ENCODE data around the gene COL8A2. TPM values are rescaled to one million over a fixed set of nuclear protein-coding genes. Genes with fewer than 3 reads are reported as not detected.
"Not testable (repeated sequence)": the region's sequence is repeated elsewhere in the genome, so short reads cannot be mapped to it uniquely, and the experiment has no call there.

Gene COL8A2
- total RNA-seq, 1 experiment from 2014 or later, result 1.2 TPM

- TF ChIP-seq SIN3A (IDR thresholded peaks at IDR 0.05; ENCODE audit: borderline replicate concordance, insufficient read depth, low read depth, low read length), result no peak
- no peak for TF ChIP-seq POLR2AphosphoS5 (IDR thresholded peaks at IDR 0.05; ENCODE audit: low read depth, low read length)
- TF ChIP-seq, protein P1, sequence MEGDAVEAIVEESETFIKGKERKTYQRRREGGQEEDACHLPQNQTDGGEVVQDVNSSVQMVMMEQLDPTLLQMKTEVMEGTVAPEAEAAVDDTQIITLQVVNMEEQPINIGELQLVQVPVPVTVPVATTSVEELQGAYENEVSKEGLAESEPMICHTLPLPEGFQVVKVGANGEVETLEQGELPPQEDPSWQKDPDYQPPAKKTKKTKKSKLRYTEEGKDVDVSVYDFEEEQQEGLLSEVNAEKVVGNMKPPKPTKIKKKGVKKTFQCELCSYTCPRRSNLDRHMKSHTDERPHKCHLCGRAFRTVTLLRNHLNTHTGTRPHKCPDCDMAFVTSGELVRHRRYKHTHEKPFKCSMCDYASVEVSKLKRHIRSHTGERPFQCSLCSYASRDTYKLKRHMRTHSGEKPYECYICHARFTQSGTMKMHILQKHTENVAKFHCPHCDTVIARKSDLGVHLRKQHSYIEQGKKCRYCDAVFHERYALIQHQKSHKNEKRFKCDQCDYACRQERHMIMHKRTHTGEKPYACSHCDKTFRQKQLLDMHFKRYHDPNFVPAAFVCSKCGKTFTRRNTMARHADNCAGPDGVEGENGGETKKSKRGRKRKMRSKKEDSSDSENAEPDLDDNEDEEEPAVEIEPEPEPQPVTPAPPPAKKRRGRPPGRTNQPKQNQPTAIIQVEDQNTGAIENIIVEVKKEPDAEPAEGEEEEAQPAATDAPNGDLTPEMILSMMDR (IDR thresholded peaks at IDR 0.05), result no peak
- TF ChIP-seq, protein P2, sequence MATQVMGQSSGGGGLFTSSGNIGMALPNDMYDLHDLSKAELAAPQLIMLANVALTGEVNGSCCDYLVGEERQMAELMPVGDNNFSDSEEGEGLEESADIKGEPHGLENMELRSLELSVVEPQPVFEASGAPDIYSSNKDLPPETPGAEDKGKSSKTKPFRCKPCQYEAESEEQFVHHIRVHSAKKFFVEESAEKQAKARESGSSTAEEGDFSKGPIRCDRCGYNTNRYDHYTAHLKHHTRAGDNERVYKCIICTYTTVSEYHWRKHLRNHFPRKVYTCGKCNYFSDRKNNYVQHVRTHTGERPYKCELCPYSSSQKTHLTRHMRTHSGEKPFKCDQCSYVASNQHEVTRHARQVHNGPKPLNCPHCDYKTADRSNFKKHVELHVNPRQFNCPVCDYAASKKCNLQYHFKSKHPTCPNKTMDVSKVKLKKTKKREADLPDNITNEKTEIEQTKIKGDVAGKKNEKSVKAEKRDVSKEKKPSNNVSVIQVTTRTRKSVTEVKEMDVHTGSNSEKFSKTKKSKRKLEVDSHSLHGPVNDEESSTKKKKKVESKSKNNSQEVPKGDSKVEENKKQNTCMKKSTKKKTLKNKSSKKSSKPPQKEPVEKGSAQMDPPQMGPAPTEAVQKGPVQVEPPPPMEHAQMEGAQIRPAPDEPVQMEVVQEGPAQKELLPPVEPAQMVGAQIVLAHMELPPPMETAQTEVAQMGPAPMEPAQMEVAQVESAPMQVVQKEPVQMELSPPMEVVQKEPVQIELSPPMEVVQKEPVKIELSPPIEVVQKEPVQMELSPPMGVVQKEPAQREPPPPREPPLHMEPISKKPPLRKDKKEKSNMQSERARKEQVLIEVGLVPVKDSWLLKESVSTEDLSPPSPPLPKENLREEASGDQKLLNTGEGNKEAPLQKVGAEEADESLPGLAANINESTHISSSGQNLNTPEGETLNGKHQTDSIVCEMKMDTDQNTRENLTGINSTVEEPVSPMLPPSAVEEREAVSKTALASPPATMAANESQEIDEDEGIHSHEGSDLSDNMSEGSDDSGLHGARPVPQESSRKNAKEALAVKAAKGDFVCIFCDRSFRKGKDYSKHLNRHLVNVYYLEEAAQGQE (IDR thresholded peaks at IDR 0.05; ENCODE audit: insufficient read depth in 1 of 2, low read depth in 2 of 2, low read length in 1 of 2), result no peak
- no peak for TF ChIP-seq TCF7L2 (IDR thresholded peaks at IDR 0.05; ENCODE audit: low read depth, low read length)
These were observed 35.4 kb upstream of the COL8A2 start for GRCh38 chr1:36160388-36160948.

DNA sequence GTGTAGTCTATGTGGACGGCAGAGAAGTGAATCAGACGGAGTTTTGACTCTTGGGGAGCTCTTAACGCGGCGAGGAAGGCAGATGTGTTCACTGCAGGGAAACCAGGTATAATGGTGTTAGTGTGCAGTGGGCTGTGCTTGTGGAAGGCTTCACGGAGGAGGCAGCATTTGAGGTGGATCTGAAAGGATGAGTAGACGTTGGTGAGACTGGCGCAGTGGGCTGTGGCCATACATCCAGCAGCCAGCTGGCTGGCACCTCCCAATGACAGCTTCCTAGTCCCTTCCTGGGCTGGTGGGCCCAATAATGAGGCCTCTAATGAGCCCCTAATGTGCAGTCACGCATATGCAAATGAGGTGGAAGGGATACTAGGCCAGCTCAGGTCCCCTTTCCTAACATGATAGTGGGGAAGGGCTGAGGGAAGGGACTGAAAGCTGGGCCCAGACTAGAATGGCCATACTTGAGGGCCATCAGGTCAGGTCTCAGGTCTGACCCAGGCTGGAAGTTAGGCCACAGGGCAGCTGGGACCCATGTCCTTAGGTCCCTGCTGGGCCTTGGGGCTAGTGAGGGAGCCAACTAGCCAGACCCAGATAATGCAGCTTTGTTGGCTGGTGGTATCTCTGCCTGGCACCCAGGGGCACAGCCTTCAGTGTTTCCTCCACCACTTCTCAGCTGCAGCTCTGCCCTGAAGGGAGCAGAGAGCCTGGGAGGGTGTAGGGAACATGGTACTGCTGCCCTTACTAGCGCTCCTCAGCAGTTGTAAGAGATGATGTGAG is 34.8 kb upstream of the COL8A2 start:
- Histone ChIP-seq H3K36me3 (ENCODE audit: control insufficient read depth, insufficient read depth, low read length) (peaks cover 2% of the 10 kb centered on the region), H3K27me3 (ENCODE audit: control insufficient read depth, insufficient read depth, low read length) (no peaks in the 10 kb centered on the region), H3K4me3 (ENCODE audit: low read depth in 2 of 2, low read length in 2 of 2) (no peak overlapping the region; a peak in 1 of 4 replicates), H3K9me3 (ENCODE audit: control insufficient read depth, insufficient read depth, low read depth, low read length) (no peaks in the 10 kb centered on the region), H3K4me1 (ENCODE audit: control insufficient read depth, insufficient read depth, low read length) (peaks cover 53% of the 10 kb centered on the region), H3K27ac (ENCODE audit: low read length) (peak overlapping the region; percentile 81)
- CTCF ChIA-PET, result interaction anchor here (0.6 kb wide), 1 partner anchor 10 kb away, joined by 4 read pairs; the partner anchor contains the start of gene TRAPPC3
- POLR2A ChIA-PET, result no interaction called here
- TF ChIP-seq POLR2AphosphoS5 (IDR thresholded peaks at IDR 0.05; ENCODE audit: low read depth, low read length), result no peak; the same call in 1 of the 2 replicates
- TF ChIP-seq, protein P2 (IDR thresholded peaks at IDR 0.05; ENCODE audit: insufficient read depth in 1 of 2, low read depth in 2 of 2, low read length in 1 of 2), result no peak
- BruUV-seq (replicated peaks), result no TSS peak
- in situ Hi-C loops (cut with HindIII; ENCODE audit: low pct_unique_long_range_greater_than_20kb, low sequenced_read_pairs) (no loop called here), intact Hi-C loops (cut with micrococcal nuclease; ENCODE audit: unreplicated experiment) (no loop called here)
- no peak for ATAC-seq
- no peak for DNase-seq (ENCODE audit: low read depth, low spot score)

More at GRCh38 chr1:36160388-36160948, 35.4 kb upstream of the COL8A2 start:
- H3K27me3 ChIP-seq (ENCODE audit: control insufficient read depth, insufficient read depth, low read length), result no peaks in the 10 kb centered on the region
- no peaks in the 10 kb centered on the region for H3K9me3 ChIP-seq (ENCODE audit: control insufficient read depth, insufficient read depth, low read depth, low read length)
- in situ Hi-C loops (cut with HindIII; ENCODE audit: low pct_unique_long_range_greater_than_20kb, low sequenced_read_pairs), result no loop called here
- peaks cover 48% of the 10 kb centered on the region for H3K4me1 ChIP-seq (ENCODE audit: control insufficient read depth, insufficient read depth, low read length)
- H3K27ac ChIP-seq (ENCODE audit: low read length), result peak overlapping the region; percentile 81
- H3K36me3 ChIP-seq (ENCODE audit: control insufficient read depth, insufficient read depth, low read length), result peaks cover 2% of the 10 kb centered on the region
- no peak for ATAC-seq
- ChIA-PET POLR2A (interaction anchor here (0.6 kb wide), 1 partner anchor 34 kb away, joined by 7 read pairs; no protein-coding TSS in a partner anchor), CTCF (interaction anchor here (0.6 to 1.1 kb wide), 6 partner anchors 9 to 125 kb away, joined by 3 to 4 read pairs (median 4); partner anchors contain the start of genes THRAP3 and TRAPPC3)
- H3K4me3 ChIP-seq (ENCODE audit: low read depth in 2 of 2, low read length in 2 of 2), result peak overlapping the region; percentile 24 to 48; a peak in 3 of 4 replicates
- BruUV-seq (replicated peaks), result no TSS peak
- DNase-seq (ENCODE audit: low read depth, low spot score), result no peak
- intact Hi-C loops (cut with micrococcal nuclease; ENCODE audit: unreplicated experiment), result no loop called here

DNA sequence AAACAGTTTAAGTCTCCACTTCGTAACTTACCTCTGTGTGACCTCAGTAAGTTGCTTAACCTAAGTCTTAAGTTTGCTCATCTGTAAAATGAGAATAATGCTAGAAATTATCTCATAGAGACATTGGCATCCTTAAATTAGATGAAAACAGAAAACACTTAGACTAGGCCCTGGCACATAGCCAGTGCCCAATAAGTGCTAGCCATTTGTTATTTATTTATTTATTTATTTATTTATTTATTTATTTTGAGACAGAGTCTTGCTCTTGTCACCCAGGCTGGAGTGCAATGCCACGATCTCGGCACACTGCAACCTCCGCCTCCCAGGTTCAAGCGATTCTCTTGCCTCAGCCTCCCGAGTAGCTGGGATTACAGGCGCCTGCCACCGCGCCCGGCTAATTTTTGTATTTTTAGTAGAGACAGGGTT is 33.8 kb upstream of the COL8A2 start:
- H3K9me3 ChIP-seq (ENCODE audit: control insufficient read depth, insufficient read depth, low read depth, low read length); BruUV-seq (replicated peaks); H3K36me3 ChIP-seq (ENCODE audit: control insufficient read depth, insufficient read depth, low read length); intact Hi-C loops (cut with micrococcal nuclease; ENCODE audit: unreplicated experiment); H3K27me3 ChIP-seq (ENCODE audit: control insufficient read depth, insufficient read depth, low read length); DNase-seq (ENCODE audit: low read depth, low spot score); POLR2A ChIA-PET; ATAC-seq; in situ Hi-C loops (cut with HindIII; ENCODE audit: low pct_unique_long_range_greater_than_20kb, low sequenced_read_pairs); CTCF ChIA-PET: not testable (repeated sequence)
- H3K4me1 ChIP-seq (ENCODE audit: control insufficient read depth, insufficient read depth, low read length), result peaks cover 60% of the 10 kb centered on the region
- peak overlapping the region; percentile 84; the same call in 1 of the 2 replicates for H3K27ac ChIP-seq (ENCODE audit: low read length)
- peak overlapping the region in 1 of 2 experiments; percentile 67; a peak in 1 of 4 replicates for H3K4me3 ChIP-seq (ENCODE audit: low read depth in 2 of 2, low read length in 2 of 2)

Data from Panc1 (cell line).